Lower leg skin (tissue), 4 donors: ENCODE results near the gene SORT1. TPM values are rescaled to one million over a fixed set of nuclear protein-coding genes. Genes with fewer than 3 reads are reported as not detected.

ENCODE experiments used
- DNase-seq, 2 donors: peaks; one replicate each; pipeline ENCODE4 v3.0.0-alpha.2; 2019; ENCODE audit warnings: low spot score in 2 of 2
- H3K4me3 ChIP-seq: fragments of 200-600 bp; sonication (generic); 2 replicates; pipeline ENCODE4 v1.5.1; 2017; ENCODE audit warnings: mild to moderate bottlenecking, low read depth; ENCODE audit not compliant: poor library complexity, severe bottlenecking
- CTCF ChIP-seq, 3 donors: fragments of 450-650 bp; IDR thresholded peaks; one replicate each; pipeline ENCODE4 v1.5.1; 2016; ENCODE audit warnings: antibody characterized with exemption in 3 of 3, mild to moderate bottlenecking in 3 of 3, moderate library complexity in 2 of 3
- POLR2A ChIP-seq, 2 donors: fragments of 450-650 bp; IDR thresholded peaks; one replicate each; pipeline ENCODE4 v1.6.1; 2016 to 2017; ENCODE audit warnings: antibody characterized with exemption in 2 of 2, mild to moderate bottlenecking in 1 of 2, moderate library complexity in 1 of 2
- WGBS, 2 donors: methylation state at CpG; one replicate each; pipeline ENCODE4 v1.1.5; 2018; 5-methylcytosine and 5-hydroxymethylcytosine counted together
- intact Hi-C: fragments of 100-400 bp; cut with DNase I; formaldehyde crosslinking; loops from one replicate; pipeline ENCODE4 v1.15.0; 2023; ENCODE audit warnings: low total_unique reads
- total RNA-seq, 4 donors: library from RNA; depleted of rRNA; stranded (reverse); fragments of >200 nt; gene quantifications; one replicate each; pipeline ENCODE4 v1.1.0, GENCODE V29; 2016

The SORT1 gene
- total RNA-seq, 4 donors from 2014 or later = 29.8 to 53.1 (median 39.5) TPM

GRCh38 chr1:109296782-109297181 lies 100.9 kb downstream of the SORT1 start:
- DNase-seq = no peak
- intact Hi-C loops = no loop called here
- no peak overlapping the region for H3K4me3 ChIP-seq
- WGBS, 2 donors = 63 to 81% methylated on average over 16 of the region's 16 CpGs
- TF ChIP-seq POLR2A (IDR thresholded peaks at IDR 0.05) (no peak), CTCF (IDR thresholded peaks at IDR 0.05) (no peak)

- DNase-seq = no peak
- no peak overlapping the region for H3K4me3 ChIP-seq
- 74 to 76% methylated on average over 8 to 12 of the region's 12 CpGs for WGBS, 2 donors
- TF ChIP-seq CTCF (IDR thresholded peaks at IDR 0.05) (no peak), POLR2A (IDR thresholded peaks at IDR 0.05) (no peak)
- intact Hi-C loops = no loop called here
These were observed 101.9 kb downstream of the SORT1 start for GRCh38 chr1:109295712-109296415.

- no peak for TF ChIP-seq POLR2A (IDR thresholded peaks at IDR 0.05)
- TF ChIP-seq CTCF (IDR thresholded peaks at IDR 0.05) = no peak
These were observed 103.2 kb downstream of the SORT1 start for GRCh38 chr1:109294481-109294880.

GRCh38 chr1:109293026-109293425 lies 104.7 kb downstream of the SORT1 start:
- DNase-seq = no peak
- no peak for TF ChIP-seq CTCF (IDR thresholded peaks at IDR 0.05)
- no peak for TF ChIP-seq POLR2A (IDR thresholded peaks at IDR 0.05)
- H3K4me3 ChIP-seq = no peak overlapping the region
- intact Hi-C loops = no loop called here
- WGBS, 2 donors = 68% methylated on average over 2 of the region's 2 CpGs

More at GRCh38 chr1:109294481-109294880, 103.2 kb downstream of the SORT1 start:
- no peak overlapping the region for H3K4me3 ChIP-seq
- WGBS, 2 donors = 54 to 62% methylated on average over 4 of the region's 4 CpGs
- DNase-seq = no peak
- intact Hi-C loops = no loop called here

GRCh38 chr1:109292364-109292763 lies 105.4 kb downstream of the SORT1 start:
- no peak for DNase-seq
- no peak for TF ChIP-seq POLR2A (IDR thresholded peaks at IDR 0.05)
- no peak for TF ChIP-seq CTCF (IDR thresholded peaks at IDR 0.05)
- 58 to 64% methylated on average over 9 of the region's 9 CpGs for WGBS, 2 donors
- H3K4me3 ChIP-seq = no peak overlapping the region
- intact Hi-C loops = no loop called here

GRCh38 chr1:109290998-109291397 lies 106.7 kb downstream of the SORT1 start:
- intact Hi-C loops = no loop called here
- WGBS, 2 donors = 69 to 75% methylated on average over 6 of the region's 6 CpGs
- no peak for DNase-seq
- TF ChIP-seq CTCF (IDR thresholded peaks at IDR 0.05) (no peak), POLR2A (IDR thresholded peaks at IDR 0.05) (no peak)
- H3K4me3 ChIP-seq = no peak overlapping the region
